Measurements from ENCODE around the gene GRK5.

The GRK5 gene

DNA sequence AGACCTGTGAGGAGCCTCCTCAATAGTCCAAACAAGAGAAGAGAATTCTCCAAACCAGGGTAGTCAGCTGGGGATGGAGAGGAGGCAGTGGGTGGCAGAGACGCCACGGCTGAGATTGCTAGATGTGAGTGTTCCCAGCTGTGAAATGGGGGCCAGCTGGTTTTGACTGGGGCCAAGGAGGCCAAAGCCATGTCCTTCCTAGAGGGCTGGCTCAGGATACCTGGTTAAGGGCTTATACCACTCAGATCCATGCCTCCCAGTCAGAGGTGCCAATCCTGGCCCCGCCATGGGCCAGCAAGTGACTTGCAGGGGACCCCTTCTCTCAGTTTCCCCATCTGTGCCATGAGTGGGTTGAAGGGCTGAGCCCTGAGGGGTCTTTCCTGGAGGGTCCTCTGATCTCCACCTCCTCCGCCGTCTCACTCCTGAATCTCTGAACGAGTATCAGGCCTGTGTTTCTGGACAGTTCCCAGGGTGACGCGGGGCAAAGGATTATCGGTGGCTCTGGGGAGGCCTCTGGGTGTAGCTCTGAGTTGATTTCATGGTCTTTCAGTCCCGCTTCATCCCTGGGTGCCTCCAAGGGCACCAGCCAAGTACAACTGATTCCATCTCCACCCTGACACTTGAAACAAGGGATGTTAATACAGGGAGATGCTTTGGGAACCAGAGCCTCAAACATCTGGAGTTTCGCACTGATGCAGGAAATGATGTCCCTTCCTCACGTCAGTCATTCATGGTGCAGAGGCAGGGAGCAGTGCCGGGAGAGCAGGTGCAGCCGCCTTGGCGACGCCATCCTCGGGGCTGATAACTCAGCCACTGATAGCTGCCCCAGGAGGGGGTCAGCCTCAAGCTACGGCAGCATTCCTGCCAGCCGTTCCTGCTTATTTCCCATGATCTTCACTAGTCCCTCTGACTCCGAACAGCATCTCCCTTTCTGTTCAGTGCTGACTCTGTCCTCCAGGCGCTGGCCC is 208.4 kb downstream of the GRK5 start:
- H3K4me2 ChIP-seq (ENCODE audit: low read depth, low read length, poor library complexity, severe bottlenecking) = no peak overlapping the region
- H3K36me3 ChIP-seq (ENCODE audit: low read length) = no peaks in the 10 kb centered on the region
- H3K9me3 ChIP-seq (ENCODE audit: insufficient read depth, low read length) = no peaks in the 10 kb centered on the region
- H3K9ac ChIP-seq (ENCODE audit: low read length) = no peak overlapping the region
- H3F3A ChIP-seq (ENCODE audit: insufficient read depth) = no peaks in the 10 kb centered on the region
- no peak overlapping the region for H3K4me3 ChIP-seq (ENCODE audit: insufficient read depth, low read length, poor library complexity, severe bottlenecking)
- no peak overlapping the region for H2AFZ ChIP-seq (ENCODE audit: low read depth, low read length, severe bottlenecking)
- TF ChIP-seq, protein P1, sequence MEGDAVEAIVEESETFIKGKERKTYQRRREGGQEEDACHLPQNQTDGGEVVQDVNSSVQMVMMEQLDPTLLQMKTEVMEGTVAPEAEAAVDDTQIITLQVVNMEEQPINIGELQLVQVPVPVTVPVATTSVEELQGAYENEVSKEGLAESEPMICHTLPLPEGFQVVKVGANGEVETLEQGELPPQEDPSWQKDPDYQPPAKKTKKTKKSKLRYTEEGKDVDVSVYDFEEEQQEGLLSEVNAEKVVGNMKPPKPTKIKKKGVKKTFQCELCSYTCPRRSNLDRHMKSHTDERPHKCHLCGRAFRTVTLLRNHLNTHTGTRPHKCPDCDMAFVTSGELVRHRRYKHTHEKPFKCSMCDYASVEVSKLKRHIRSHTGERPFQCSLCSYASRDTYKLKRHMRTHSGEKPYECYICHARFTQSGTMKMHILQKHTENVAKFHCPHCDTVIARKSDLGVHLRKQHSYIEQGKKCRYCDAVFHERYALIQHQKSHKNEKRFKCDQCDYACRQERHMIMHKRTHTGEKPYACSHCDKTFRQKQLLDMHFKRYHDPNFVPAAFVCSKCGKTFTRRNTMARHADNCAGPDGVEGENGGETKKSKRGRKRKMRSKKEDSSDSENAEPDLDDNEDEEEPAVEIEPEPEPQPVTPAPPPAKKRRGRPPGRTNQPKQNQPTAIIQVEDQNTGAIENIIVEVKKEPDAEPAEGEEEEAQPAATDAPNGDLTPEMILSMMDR (IDR thresholded peaks at IDR 0.05; ENCODE audit: insufficient read depth, low read length, poor library complexity, severe bottlenecking) = no peak
- no peak for TF ChIP-seq EZH2phosphoT487 (conservative IDR thresholded peaks at IDR 0.05; ENCODE audit: low read length)
- H3K9me2 ChIP-seq (replicated peaks; ENCODE audit: insufficient read depth, low read length) = no peaks in the 10 kb centered on the region
- H3K27me3 ChIP-seq (ENCODE audit: low read length) = no peaks in the 10 kb centered on the region
- H3K79me2 ChIP-seq (ENCODE audit: insufficient read depth, low read length) = no peaks in the 10 kb centered on the region
- H4K20me1 ChIP-seq (ENCODE audit: low read depth, low read length) = no peaks in the 10 kb centered on the region
- H3K27ac ChIP-seq (ENCODE audit: low read depth, low read length) = no peak overlapping the region

DNA sequence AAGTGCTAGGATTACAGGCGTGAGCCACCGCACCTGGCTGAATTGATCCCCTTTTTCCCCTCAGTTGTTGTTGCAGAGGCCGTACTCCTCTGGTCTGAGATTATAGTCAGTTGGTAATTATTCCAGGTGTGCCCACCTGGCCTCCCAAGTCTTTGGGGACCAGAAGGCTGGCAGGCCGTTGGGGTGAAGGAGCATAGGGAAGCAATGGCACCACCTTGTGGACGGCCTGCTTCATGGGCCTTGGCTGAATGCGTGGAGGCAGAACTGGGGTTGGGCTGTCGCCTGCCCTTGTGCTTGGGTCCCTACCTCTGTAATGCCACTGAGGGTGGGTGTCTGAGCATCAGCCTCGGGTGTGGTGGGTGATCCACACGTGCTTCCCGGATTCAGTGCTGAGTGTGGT is 209.5 kb downstream of the GRK5 start:
- Histone ChIP-seq H3K9me3 (ENCODE audit: insufficient read depth, low read length) (no peaks in the 10 kb centered on the region), H3K9ac (ENCODE audit: low read length) (no peak overlapping the region), H3F3A (ENCODE audit: insufficient read depth) (no peaks in the 10 kb centered on the region), H3K4me3 (ENCODE audit: insufficient read depth, low read length, poor library complexity, severe bottlenecking) (no peak overlapping the region), H3K9me2 (replicated peaks; ENCODE audit: insufficient read depth, low read length) (no peaks in the 10 kb centered on the region), H4K20me1 (ENCODE audit: low read depth, low read length) (no peaks in the 10 kb centered on the region), H3K4me2 (ENCODE audit: low read depth, low read length, poor library complexity, severe bottlenecking) (no peak overlapping the region), H3K27me3 (ENCODE audit: low read length) (no peaks in the 10 kb centered on the region), H3K27ac (ENCODE audit: low read depth, low read length) (no peak overlapping the region), H3K79me2 (ENCODE audit: insufficient read depth, low read length) (no peaks in the 10 kb centered on the region), H2AFZ (ENCODE audit: low read depth, low read length, severe bottlenecking) (no peak overlapping the region), H3K36me3 (ENCODE audit: low read length) (no peaks in the 10 kb centered on the region)
- TF ChIP-seq, protein P1 (IDR thresholded peaks at IDR 0.05; ENCODE audit: insufficient read depth, low read length, poor library complexity, severe bottlenecking) = peak; percentile 48
- no peak for TF ChIP-seq EZH2phosphoT487 (conservative IDR thresholded peaks at IDR 0.05; ENCODE audit: low read length)

DNA sequence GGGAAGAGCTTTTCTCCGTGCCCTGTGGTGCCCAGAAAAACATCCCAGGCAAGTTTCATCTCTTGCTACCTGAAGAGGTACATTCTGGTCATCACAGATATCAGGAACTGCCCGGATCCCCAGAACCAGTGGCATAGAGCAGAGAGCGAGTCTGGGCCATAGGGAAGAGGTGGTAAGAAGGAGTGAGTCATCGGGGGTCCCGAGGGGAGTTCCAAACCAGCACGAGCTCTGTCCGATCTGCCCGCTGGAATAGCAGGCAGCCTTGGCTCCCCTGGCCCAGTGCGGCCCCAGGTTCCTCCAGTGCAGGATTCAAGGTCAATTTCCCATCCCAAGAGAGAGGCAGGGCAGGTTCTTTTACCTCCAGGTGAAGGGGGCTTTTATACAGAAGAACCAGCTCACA is 210.5 kb downstream of the GRK5 start:
- TF ChIP-seq EZH2phosphoT487 (conservative IDR thresholded peaks at IDR 0.05; ENCODE audit: low read length) = no peak
- TF ChIP-seq, protein P1 (IDR thresholded peaks at IDR 0.05; ENCODE audit: insufficient read depth, low read length, poor library complexity, severe bottlenecking) = no peak
- H3K36me3 ChIP-seq (ENCODE audit: low read length) = no peaks in the 10 kb centered on the region
- H4K20me1 ChIP-seq (ENCODE audit: low read depth, low read length) = no peaks in the 10 kb centered on the region
- no peak overlapping the region for H3K4me2 ChIP-seq (ENCODE audit: low read depth, low read length, poor library complexity, severe bottlenecking)
- no peaks in the 10 kb centered on the region for H3K9me2 ChIP-seq (replicated peaks; ENCODE audit: insufficient read depth, low read length)
- H3K79me2 ChIP-seq (ENCODE audit: insufficient read depth, low read length) = no peaks in the 10 kb centered on the region
- no peaks in the 10 kb centered on the region for H3K9me3 ChIP-seq (ENCODE audit: insufficient read depth, low read length)
- H3K27me3 ChIP-seq (ENCODE audit: low read length) = no peaks in the 10 kb centered on the region
- H3K4me3 ChIP-seq (ENCODE audit: insufficient read depth, low read length, poor library complexity, severe bottlenecking) = no peak overlapping the region
- H3K9ac ChIP-seq (ENCODE audit: low read length) = no peak overlapping the region
- H2AFZ ChIP-seq (ENCODE audit: low read depth, low read length, severe bottlenecking) = no peak overlapping the region
- H3K27ac ChIP-seq (ENCODE audit: low read depth, low read length) = no peak overlapping the region
- no peaks in the 10 kb centered on the region for H3F3A ChIP-seq (ENCODE audit: insufficient read depth)
